Pancreas (tissue), 10 donors: Measurements from ENCODE around the gene SPIRE1. TPM values are rescaled to one million over a fixed set of nuclear protein-coding genes. Genes with fewer than 3 reads are reported as not detected.
"Not testable (repeated sequence)": the region's sequence is repeated elsewhere in the genome, so short reads cannot be mapped to it uniquely, and the experiment has no call there.

Experiments used
- ATAC-seq, 4 donors: fragments of 200-7000 bp; cut with Tn5 transposase; one replicate each; pipeline versions ENCODE4 v1.8.0 to v1.9.1; 2020; ENCODE audit warnings: mild to moderate bottlenecking in 4 of 4, moderate library complexity in 4 of 4
- DNase-seq, 6 donors: peaks; one replicate each; pipeline ENCODE4 v3.0.0-alpha.2; 2020
- FAIRE-seq: peaks from 2 replicates; lab custom pipeline; 2012; peaks lifted over from hg19 to GRCh38; lab: Jason Lieb, UNC
- H3K27ac ChIP-seq, 4 donors: fragments of 200-600 bp; sonication (generic); 1 replicate in 3 of 4; 2 replicates in 1 of 4; pipeline versions ENCODE4 v1.5.0 to v1.8.0; 2020
- H3K27me3 ChIP-seq, 4 donors: fragments of 200-600 bp; one replicate each; pipeline ENCODE4 v1.8.0; 2021
- H3K36me3 ChIP-seq, 3 donors: fragments of 200-600 bp; sonication (generic) in 1 of 3; one replicate each; pipeline versions ENCODE4 v1.5.0 to v1.8.0; 2020 to 2021
- H3K4me1 ChIP-seq, 3 donors: fragments of 200-600 bp; one replicate each; pipeline ENCODE4 v1.8.0; 2021
- H3K4me3 ChIP-seq, 4 donors: fragments of 200-600 bp; sonication (generic) in 2 of 4; one replicate each; pipeline versions ENCODE4 v1.5.0 to v1.8.0; 2020 to 2021
- H3K9me3 ChIP-seq, 4 donors: fragments of 200-600 bp; one replicate each; pipeline ENCODE4 v1.8.0; 2021
- WGBS, 2 donors: extraction: QIAGEN DNeasy Blood & Tissue Kit; methylation state at CpG; one replicate each; pipeline ENCODE4 v1.1.7; 2013; 5-methylcytosine and 5-hydroxymethylcytosine counted together
- intact Hi-C, 3 donors: fragments of 100-400 bp; cut with DNase I; formaldehyde crosslinking; loops; one replicate each; pipeline versions ENCODE4 v1.11.1 to v1.14.2; 2022
- polyA plus RNA-seq, 2 donors: library from polyadenylated mRNA; stranded (reverse); fragments of 200-250 nt; gene quantifications; one replicate each; pipeline ENCODE4 v1.2.3, GENCODE V29; 2013
- total RNA-seq, 6 donors: library from RNA; stranded (reverse); fragmentation: NEBNext Ultra II Directional in 4 of 6; extraction: Animal tissue kit (Norgen Biotek cat#: 25700) in 4 of 6; gene quantifications; one replicate each; pipeline versions ENCODE4 v1.2.1 to v1.2.4, GENCODE V29; 2021 to 2023
- TF ChIP-seq, protein P1 (sequence below), 4 donors: fragments of 200-600 bp; sonication (generic) in 3 of 4; IDR thresholded peaks; one replicate each; pipeline versions ENCODE4 v1.5.0 to v1.8.0; 2021; ENCODE audit warnings: antibody characterized with exemption in 4 of 4
- donor health status: healthy with polysubstance abuse.
- donor health status: DM: no; HTN: no; CAD: no; lungs with moderate emphysema.
- donor health status: DM: no; HTN: no; CAD: no.
- donor health status: control.
- donor health status: control.
- donor health status: Bipolar disorder and iron deficiency.
- donor health status: DM: yes; HTN: yes; CAD: no.
- donor health status: DM: no; HTN: no; CAD: no.
- donor health status: DM: no; HTN: no; CAD: no.
- donor health status: DM: yes; HTN: yes; CAD: no.

SPIRE1 gene
- total and polyA plus RNA-seq, 8 donors, result 2.9 to 17.6 (median 10.0) TPM

DNA sequence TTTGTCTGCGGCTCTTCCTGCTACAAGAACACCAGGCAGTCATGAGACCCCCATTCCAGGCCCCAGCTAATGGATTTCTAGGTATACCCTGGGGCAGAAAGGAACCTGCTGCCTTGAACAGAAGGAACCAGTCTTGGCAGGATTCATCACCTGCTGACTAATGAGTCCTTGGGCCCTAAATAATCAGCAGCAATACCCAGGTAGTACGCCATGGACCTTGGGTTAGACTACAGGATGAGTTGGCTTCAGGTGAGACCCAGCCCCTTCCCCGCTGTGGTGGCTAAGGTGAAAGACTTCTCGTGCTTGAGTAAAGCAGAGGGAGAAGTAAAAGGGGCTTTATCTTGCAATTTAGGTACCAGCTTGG lies 105.0 kb downstream of the SPIRE1 start:
- FAIRE-seq (no peak), ATAC-seq (peak in 1 of 4 donors; percentile 25)
- H3K27ac ChIP-seq, result no peak overlapping the region

DNA sequence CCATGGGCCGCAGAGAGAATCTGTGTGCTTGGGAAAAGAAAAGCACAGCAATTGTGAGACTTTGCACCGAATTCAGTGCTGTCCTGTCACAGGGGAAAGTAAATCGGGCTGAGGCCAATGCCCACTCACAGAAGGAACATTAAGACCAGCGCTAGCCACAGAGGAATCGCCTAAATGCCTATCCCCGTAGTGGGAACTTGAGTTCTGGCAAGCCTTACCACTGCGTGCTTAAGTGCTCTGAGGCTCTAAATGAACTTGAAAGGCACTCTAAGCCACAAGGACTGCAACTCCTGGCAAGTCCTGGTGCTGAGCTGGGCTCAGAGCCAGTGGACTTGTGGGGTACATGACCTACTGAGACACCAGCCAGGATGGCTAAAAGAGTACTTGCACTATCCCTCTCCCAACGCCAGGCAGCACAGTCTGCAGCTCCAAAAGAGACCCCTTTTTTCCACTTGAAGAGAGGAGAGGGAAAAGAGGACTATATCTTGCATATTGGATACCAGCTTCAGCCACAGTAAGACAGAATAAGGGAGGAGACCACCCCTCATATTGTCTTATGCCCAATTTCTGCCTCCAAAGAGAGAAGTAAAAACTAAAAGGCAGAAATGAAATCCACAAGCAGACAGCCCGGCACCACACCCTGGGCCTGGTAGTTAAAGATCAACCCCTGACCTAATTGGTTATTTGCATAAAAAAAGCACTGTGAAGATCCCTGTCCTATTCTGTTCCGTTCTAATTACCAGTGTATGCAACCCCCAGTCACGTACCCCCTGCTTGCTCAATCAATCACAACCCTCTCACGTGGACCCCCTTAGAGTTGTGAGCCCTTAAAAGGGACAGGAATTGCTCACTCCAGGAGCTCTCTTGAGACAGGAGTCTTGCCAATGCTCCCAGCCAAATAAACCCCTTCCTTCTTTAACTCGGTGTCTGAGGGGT lies 105.7 kb downstream of the SPIRE1 start:
- intact Hi-C loops, H3K36me3 ChIP-seq, H3K9me3 ChIP-seq, H3K4me1 ChIP-seq, H3K27ac ChIP-seq, DNase-seq, FAIRE-seq, H3K4me3 ChIP-seq, H3K27me3 ChIP-seq: not testable (repeated sequence)
- peak in 2 of 4 donors; percentile 40 to 60 for ATAC-seq
- WGBS, 2 donors, result 83 to 84% methylated on average over 13 of the region's 13 CpGs

More for the DNA sequence above, 105.0 kb downstream of the SPIRE1 start:
- intact Hi-C loops, result no loop called here
- no peaks in the 10 kb centered on the region for H3K4me1 ChIP-seq
- TF ChIP-seq, protein P1, sequence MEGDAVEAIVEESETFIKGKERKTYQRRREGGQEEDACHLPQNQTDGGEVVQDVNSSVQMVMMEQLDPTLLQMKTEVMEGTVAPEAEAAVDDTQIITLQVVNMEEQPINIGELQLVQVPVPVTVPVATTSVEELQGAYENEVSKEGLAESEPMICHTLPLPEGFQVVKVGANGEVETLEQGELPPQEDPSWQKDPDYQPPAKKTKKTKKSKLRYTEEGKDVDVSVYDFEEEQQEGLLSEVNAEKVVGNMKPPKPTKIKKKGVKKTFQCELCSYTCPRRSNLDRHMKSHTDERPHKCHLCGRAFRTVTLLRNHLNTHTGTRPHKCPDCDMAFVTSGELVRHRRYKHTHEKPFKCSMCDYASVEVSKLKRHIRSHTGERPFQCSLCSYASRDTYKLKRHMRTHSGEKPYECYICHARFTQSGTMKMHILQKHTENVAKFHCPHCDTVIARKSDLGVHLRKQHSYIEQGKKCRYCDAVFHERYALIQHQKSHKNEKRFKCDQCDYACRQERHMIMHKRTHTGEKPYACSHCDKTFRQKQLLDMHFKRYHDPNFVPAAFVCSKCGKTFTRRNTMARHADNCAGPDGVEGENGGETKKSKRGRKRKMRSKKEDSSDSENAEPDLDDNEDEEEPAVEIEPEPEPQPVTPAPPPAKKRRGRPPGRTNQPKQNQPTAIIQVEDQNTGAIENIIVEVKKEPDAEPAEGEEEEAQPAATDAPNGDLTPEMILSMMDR (IDR thresholded peaks at IDR 0.05), result no peak
- no peaks in the 10 kb centered on the region for H3K36me3 ChIP-seq
- no peak for DNase-seq
- WGBS, 2 donors, result 92 to 95% methylated on average over 4 of the region's 4 CpGs
- no peak overlapping the region for H3K4me3 ChIP-seq
- H3K27me3 ChIP-seq, result no peaks in the 10 kb centered on the region
- no peaks in the 10 kb centered on the region for H3K9me3 ChIP-seq

DNA sequence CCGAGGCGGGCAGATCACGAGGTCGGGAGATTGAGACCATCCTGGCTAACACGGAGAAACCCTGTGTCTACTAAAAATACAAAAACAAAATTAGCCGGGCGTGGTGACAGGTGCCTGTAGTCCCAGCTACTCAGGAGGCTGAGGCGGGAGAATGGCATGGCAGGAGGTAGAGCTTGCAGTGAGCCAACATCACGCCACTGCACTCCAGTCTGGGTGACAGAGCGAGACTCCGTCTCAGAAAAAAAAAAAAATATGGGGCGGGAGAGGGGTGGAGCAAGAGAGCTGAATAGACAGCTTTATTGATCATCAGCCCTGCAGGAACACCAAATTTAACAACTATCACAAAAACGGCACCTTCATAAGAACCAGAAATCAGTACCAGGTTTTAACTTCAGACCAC lies 106.4 kb downstream of the SPIRE1 start:
- H3K36me3 ChIP-seq, DNase-seq, H3K4me1 ChIP-seq, H3K27me3 ChIP-seq, H3K4me3 ChIP-seq, H3K9me3 ChIP-seq, FAIRE-seq, H3K27ac ChIP-seq, ATAC-seq, intact Hi-C loops: not testable (repeated sequence)
- WGBS, 2 donors, result 92 to 93% methylated on average over 13 of the region's 13 CpGs

DNA sequence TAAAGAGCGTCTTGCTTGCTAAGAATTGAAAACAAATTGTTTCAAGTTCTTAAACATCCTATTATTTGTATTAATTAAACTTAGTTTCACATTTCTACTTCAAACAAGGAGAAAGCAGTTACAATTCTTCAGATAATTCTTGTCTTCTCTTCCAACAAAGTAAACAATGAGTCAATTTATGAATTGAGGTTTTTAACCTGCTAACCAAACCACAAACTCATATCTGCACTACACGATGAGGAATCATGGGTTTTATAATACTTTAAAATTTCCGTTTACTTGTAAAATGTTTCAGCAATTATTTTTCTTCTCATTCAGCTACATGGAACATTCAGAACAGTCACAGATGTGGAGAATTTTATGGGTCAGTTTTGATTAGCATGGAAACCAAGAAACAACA lies 114.2 kb downstream of the SPIRE1 start:
- intact Hi-C loops, result no loop called here
- no peak overlapping the region for H3K4me3 ChIP-seq
- H3K27me3 ChIP-seq, result no peaks in the 10 kb centered on the region
- H3K36me3 ChIP-seq, result no peaks in the 10 kb centered on the region
- no peaks in the 10 kb centered on the region for H3K9me3 ChIP-seq
- H3K4me1 ChIP-seq, result no peaks in the 10 kb centered on the region
- H3K27ac ChIP-seq, result no peak overlapping the region
- FAIRE-seq (no peak), ATAC-seq (no peak), DNase-seq (no peak)
- TF ChIP-seq, protein P1 (IDR thresholded peaks at IDR 0.05), result no peak
- 81 to 89% methylated on average over 3 of the region's 3 CpGs for WGBS, 2 donors

DNA sequence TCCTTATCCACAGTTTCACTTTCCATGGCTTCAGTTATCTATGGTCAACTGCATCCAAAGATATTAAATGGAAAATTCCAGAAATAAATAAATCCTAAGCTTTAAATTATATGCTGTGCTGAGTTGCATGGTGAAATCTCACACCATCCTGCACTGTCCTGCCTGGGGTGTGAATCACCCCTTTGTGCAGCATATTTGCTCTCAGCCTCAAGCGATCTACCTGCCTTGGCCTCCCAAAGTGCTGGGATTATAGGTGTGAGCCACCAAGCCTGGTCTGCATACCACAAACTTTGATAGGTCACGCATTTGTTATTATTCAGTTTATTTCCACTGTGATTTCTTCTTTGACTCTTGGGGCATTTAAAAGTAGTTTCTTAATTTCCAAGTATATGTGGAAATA lies 117.2 kb downstream of the SPIRE1 start:
- Histone ChIP-seq H3K36me3 (no peaks in the 10 kb centered on the region), H3K9me3 (no peaks in the 10 kb centered on the region), H3K27ac (no peak overlapping the region), H3K4me1 (no peaks in the 10 kb centered on the region), H3K27me3 (no peaks in the 10 kb centered on the region), H3K4me3 (no peak overlapping the region)
- TF ChIP-seq, protein P1 (IDR thresholded peaks at IDR 0.05), result no peak
- WGBS, 2 donors, result 96 to 100% methylated on average over 2 of the region's 2 CpGs
- DNase-seq (no peak), ATAC-seq (no peak), FAIRE-seq (no peak)
- intact Hi-C loops, result no loop called here

DNA sequence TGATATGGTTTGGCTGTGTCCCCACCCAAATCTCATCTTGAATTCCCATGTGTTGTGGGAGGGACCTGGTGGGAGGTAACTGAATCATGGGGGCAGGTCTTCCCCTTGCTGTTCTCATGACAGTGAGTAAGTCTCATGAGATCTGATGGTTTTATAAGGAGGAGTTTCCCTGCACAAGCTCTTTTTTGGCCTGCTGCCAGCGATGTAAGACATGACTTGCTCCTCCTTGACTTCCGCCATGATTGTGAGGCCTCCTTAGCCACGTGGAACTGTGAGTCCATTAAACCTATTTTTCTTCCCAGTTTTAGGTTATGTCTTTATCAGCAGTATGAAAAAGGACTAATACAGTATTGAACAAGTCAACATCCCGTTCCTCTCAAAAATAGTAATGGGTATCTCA lies 118.7 kb downstream of the SPIRE1 start:
- H3K4me1 ChIP-seq, intact Hi-C loops, H3K36me3 ChIP-seq, H3K27ac ChIP-seq, FAIRE-seq, H3K9me3 ChIP-seq, H3K4me3 ChIP-seq, H3K27me3 ChIP-seq, ATAC-seq: not testable (repeated sequence)
- WGBS, 2 donors, result 82 to 85% methylated on average over 4 of the region's 4 CpGs
- DNase-seq, result peak in 1 of 6 donors; percentile 31
